SIG-M5 (cell line): Measurements from ENCODE around the gene RALB.
"Not testable (repeated sequence)": the region's sequence is repeated elsewhere in the genome, so short reads cannot be mapped to it uniquely, and the experiment has no call there.

Experiments
- DNase-seq: peaks from one replicate; lab custom pipeline; 2025; lab: John Stamatoyannopoulos, UW

RALB gene

GRCh38 chr2:120293096-120294007, 40.7 kb downstream of the RALB start:
- DNase-seq, result no peak

- DNase-seq, result no peak
Measured at GRCh38 chr2:120294008-120294340, 41.3 kb downstream of the RALB start.

- no peak for DNase-seq
Measured at GRCh38 chr2:120298173-120298835, 45.7 kb downstream of the RALB start.

GRCh38 chr2:120299004-120299403, 46.4 kb downstream of the RALB start:
- DNase-seq, result no peak

GRCh38 chr2:120299561-120299960, 46.9 kb downstream of the RALB start:
- DNase-seq, result no peak

GRCh38 chr2:120300385-120300784, 47.7 kb downstream of the RALB start:
- DNase-seq, result no peak

GRCh38 chr2:120301284-120301683, 48.6 kb downstream of the RALB start:
- DNase-seq, result no peak

GRCh38 chr2:120302301-120302700, 49.6 kb downstream of the RALB start:
- DNase-seq, result no peak

GRCh38 chr2:120303177-120303576, 50.5 kb downstream of the RALB start:
- DNase-seq, result no peak

- no peak for DNase-seq
Measured at GRCh38 chr2:120305296-120305695, 52.6 kb downstream of the RALB start.

GRCh38 chr2:120305937-120306490, 53.4 kb downstream of the RALB start:
- no peak for DNase-seq

GRCh38 chr2:120307482-120307881, 54.8 kb downstream of the RALB start:
- DNase-seq, result no peak

GRCh38 chr2:120308038-120308910, 55.6 kb downstream of the RALB start:
- DNase-seq, result no peak

- DNase-seq, result no peak
Measured at GRCh38 chr2:120310136-120310535, 57.5 kb downstream of the RALB start.

- not testable (repeated sequence) for DNase-seq
Measured at GRCh38 chr2:120310841-120311240, 58.2 kb downstream of the RALB start.

GRCh38 chr2:120312076-120312475, 59.4 kb downstream of the RALB start:
- DNase-seq, result no peak

- DNase-seq, result no peak
Measured at GRCh38 chr2:120312860-120313694, 60.4 kb downstream of the RALB start.

- no peak for DNase-seq
Measured at GRCh38 chr2:120313695-120314615, 61.3 kb downstream of the RALB start.

GRCh38 chr2:120314690-120315366, 62.2 kb downstream of the RALB start:
- DNase-seq, result no peak
